PC-3 (cell line): ENCODE measurements around the gene COMMD10.

Experiments
- CTCF ChIP-seq: fragments of 300-600 bp; sonication (generic); conservative IDR thresholded peaks from 2 replicates; pipeline ENCODE4 v1.5.1; 2017; ENCODE audit warnings: antibody characterized with exemption, low read depth, mild to moderate bottlenecking, low read length
- EZH2 ChIP-seq: fragments of 300-600 bp; sonication (generic); IDR thresholded peaks from one replicate; pipeline ENCODE4 v1.6.1; 2017; ENCODE audit warnings: antibody characterized with exemption, mild to moderate bottlenecking, low read length; ENCODE audit not compliant: unreplicated experiment
- EZH2phosphoT487 ChIP-seq: fragments of 300-600 bp; sonication (generic); IDR thresholded peaks from 2 replicates; pipeline ENCODE4 v1.6.1; 2018; ENCODE audit warnings: mild to moderate bottlenecking, antibody characterized with exemption, low read length, borderline replicate concordance

- TF ChIP-seq CTCF: no peak
- no peak for TF ChIP-seq EZH2phosphoT487
- no peak for TF ChIP-seq EZH2
Measured at GRCh38 chr5:116091416-116091815, 6.6 kb downstream of the COMMD10 start.
